Colonic mucosa (tissue), 4 donors: ENCODE measurements around the gene ADAMTS17. TPM values are rescaled to one million over a fixed set of nuclear protein-coding genes. Genes with fewer than 3 reads are reported as not detected.

Experiments used
- DNase-seq: peaks from one replicate; pipeline ENCODE4 v3.0.0-alpha.2; 2020
- H3K27ac ChIP-seq: fragments of 200-600 bp; one replicate; pipeline ENCODE4 v1.8.0; 2021
- H3K27me3 ChIP-seq: fragments of 200-600 bp; one replicate; pipeline ENCODE4 v1.8.0; 2021
- H3K36me3 ChIP-seq: fragments of 200-600 bp; one replicate; pipeline ENCODE4 v1.8.0; 2021
- H3K4me1 ChIP-seq: fragments of 200-600 bp; one replicate; pipeline ENCODE4 v1.8.0; 2021; ENCODE audit warnings: mild to moderate bottlenecking
- H3K4me3 ChIP-seq: fragments of 200-600 bp; one replicate; pipeline ENCODE4 v1.8.0; 2021
- H3K9ac ChIP-seq, 2 donors: one replicate each; pipeline ENCODE4 v1.7.0; 2013; ENCODE audit warnings: control low read depth in 2 of 2, low read depth in 2 of 2, low read length in 2 of 2
- H3K9me3 ChIP-seq: fragments of 200-600 bp; one replicate; pipeline ENCODE4 v1.8.0; 2021
- intact Hi-C: fragments of 100-400 bp; cut with DNase I; formaldehyde crosslinking; loops from one replicate; pipeline ENCODE4 v1.14.1; 2022
- total RNA-seq, 2 donors: library from RNA; stranded (reverse); fragmentation: NEBNext Ultra II Directional in 1 of 2; extraction: Animal tissue kit (Norgen Biotek cat#: 25700) in 1 of 2; gene quantifications; one replicate each; pipeline ENCODE4 v1.2.1, GENCODE V29; 2021
- TF ChIP-seq, protein P1 (sequence below): fragments of 200-600 bp; IDR thresholded peaks from one replicate; pipeline ENCODE4 v1.8.0; 2022; ENCODE audit warnings: antibody characterized with exemption, mild to moderate bottlenecking
- donor health status: healthy.
- donor health status: DM: no; HTN: no; CAD: no.
- donor health status: DM: no; HTN: no; CAD: no.

The ADAMTS17 gene
- total RNA-seq, 2 donors from 2014 or later = 4.2 to 8.3 TPM

DNA sequence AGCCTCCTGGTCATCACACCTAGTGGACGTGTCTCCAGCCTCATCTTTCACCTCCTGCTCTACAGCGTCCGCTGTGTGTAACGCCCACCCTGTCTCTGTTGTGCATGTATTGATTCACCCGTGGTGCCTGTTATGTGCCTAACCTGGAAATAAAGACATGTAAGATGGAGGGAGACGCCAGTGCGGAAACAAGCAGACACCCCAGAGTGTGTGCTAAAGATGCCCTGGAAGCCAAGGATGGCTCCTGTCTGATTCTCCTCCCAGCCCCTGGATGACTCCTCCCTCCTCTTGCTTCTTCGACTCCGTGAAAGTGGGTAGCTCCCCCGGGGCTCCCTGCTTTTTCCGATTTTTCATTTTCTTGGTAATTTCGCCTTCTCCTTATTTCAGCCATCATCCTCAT lies 241.8 kb downstream of the ADAMTS17 start:
- H3K27ac ChIP-seq = no peak overlapping the region
- intact Hi-C loops = no loop called here
- no peak for DNase-seq
- TF ChIP-seq, protein P1, sequence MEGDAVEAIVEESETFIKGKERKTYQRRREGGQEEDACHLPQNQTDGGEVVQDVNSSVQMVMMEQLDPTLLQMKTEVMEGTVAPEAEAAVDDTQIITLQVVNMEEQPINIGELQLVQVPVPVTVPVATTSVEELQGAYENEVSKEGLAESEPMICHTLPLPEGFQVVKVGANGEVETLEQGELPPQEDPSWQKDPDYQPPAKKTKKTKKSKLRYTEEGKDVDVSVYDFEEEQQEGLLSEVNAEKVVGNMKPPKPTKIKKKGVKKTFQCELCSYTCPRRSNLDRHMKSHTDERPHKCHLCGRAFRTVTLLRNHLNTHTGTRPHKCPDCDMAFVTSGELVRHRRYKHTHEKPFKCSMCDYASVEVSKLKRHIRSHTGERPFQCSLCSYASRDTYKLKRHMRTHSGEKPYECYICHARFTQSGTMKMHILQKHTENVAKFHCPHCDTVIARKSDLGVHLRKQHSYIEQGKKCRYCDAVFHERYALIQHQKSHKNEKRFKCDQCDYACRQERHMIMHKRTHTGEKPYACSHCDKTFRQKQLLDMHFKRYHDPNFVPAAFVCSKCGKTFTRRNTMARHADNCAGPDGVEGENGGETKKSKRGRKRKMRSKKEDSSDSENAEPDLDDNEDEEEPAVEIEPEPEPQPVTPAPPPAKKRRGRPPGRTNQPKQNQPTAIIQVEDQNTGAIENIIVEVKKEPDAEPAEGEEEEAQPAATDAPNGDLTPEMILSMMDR = no peak
- H3K9ac ChIP-seq = no peak overlapping the region
- no peak overlapping the region for H3K4me3 ChIP-seq
- H3K36me3 ChIP-seq = no peaks in the 10 kb centered on the region
- no peaks in the 10 kb centered on the region for H3K4me1 ChIP-seq
- H3K9me3 ChIP-seq = no peaks in the 10 kb centered on the region
- no peaks in the 10 kb centered on the region for H3K27me3 ChIP-seq

GRCh38 chr15:100098705-100099104 lies 243.1 kb downstream of the ADAMTS17 start:
- H3K9me3 ChIP-seq = no peaks in the 10 kb centered on the region
- no peak overlapping the region for H3K27ac ChIP-seq
- intact Hi-C loops = no loop called here
- no peak overlapping the region for H3K4me3 ChIP-seq
- H3K4me1 ChIP-seq = no peaks in the 10 kb centered on the region
- TF ChIP-seq, protein P1 = no peak
- H3K27me3 ChIP-seq = no peaks in the 10 kb centered on the region
- no peaks in the 10 kb centered on the region for H3K36me3 ChIP-seq
- no peak overlapping the region for H3K9ac ChIP-seq
- no peak for DNase-seq

- Histone ChIP-seq H3K4me1 (no peaks in the 10 kb centered on the region), H3K27me3 (no peaks in the 10 kb centered on the region), H3K4me3 (no peak overlapping the region), H3K9ac (no peak overlapping the region), H3K36me3 (no peaks in the 10 kb centered on the region), H3K9me3 (no peaks in the 10 kb centered on the region), H3K27ac (no peak overlapping the region)
- intact Hi-C loops = no loop called here
- no peak for DNase-seq
- TF ChIP-seq, protein P1 = no peak
Observed at GRCh38 chr15:100097342-100098127, 244.2 kb downstream of the ADAMTS17 start.

DNA sequence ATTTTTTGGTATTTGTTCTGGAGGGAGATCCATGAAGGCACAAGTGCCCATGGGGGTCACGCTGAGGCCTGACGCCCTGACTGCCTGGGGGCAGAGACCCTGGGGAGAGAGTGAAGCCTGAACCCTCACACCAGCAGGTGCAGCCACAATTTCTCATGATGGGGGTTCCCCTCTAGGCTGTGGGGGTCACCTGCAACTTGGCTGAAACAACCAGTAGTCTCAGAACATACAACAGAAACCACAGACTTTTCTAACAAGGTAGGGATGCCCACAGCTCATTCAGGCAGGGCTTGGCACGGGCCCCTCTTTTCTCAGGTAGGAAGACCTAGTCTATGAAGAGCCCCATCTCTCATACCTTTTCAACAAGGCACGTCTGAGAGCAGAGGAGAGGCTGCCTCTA lies 245.1 kb downstream of the ADAMTS17 start:
- intact Hi-C loops = no loop called here
- TF ChIP-seq, protein P1 = no peak
- DNase-seq = no peak

DNA sequence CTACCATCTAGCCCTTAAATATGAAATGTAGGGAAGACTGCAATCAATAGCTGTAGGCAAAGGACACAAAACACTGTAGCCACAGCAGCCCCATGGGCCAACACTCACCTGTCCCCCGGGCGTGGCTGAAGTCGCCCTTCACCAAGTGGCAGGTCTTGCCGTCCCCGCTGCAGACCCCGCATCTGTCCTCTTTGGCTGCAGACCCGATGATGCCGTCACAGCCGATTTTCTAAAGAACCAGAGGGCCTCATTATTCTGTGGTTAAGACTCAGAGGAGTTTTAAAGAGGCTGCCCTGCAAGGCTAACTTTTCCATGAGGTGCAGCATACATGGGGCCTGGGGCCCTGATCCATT lies 245.6 kb downstream of the ADAMTS17 start:
- H3K36me3 ChIP-seq = no peaks in the 10 kb centered on the region
- intact Hi-C loops = no loop called here
- no peaks in the 10 kb centered on the region for H3K4me1 ChIP-seq
- H3K4me3 ChIP-seq = no peak overlapping the region
- H3K27ac ChIP-seq = no peak overlapping the region
- H3K9ac ChIP-seq = no peak overlapping the region
- H3K27me3 ChIP-seq = no peaks in the 10 kb centered on the region
- TF ChIP-seq, protein P1 = no peak
- no peaks in the 10 kb centered on the region for H3K9me3 ChIP-seq
- no peak for DNase-seq

More for the DNA sequence above, 245.1 kb downstream of the ADAMTS17 start:
- H3K4me3 ChIP-seq = no peak overlapping the region
- no peaks in the 10 kb centered on the region for H3K9me3 ChIP-seq
- no peak overlapping the region for H3K9ac ChIP-seq
- no peak overlapping the region for H3K27ac ChIP-seq
- H3K36me3 ChIP-seq = no peaks in the 10 kb centered on the region
- H3K27me3 ChIP-seq = no peaks in the 10 kb centered on the region
- H3K4me1 ChIP-seq = no peaks in the 10 kb centered on the region
